NOMO-1 treated with DMSO at 0.1 percent for 48 hours (cell line): ENCODE measurements around the gene COL4A6.
"Not testable (repeated sequence)": the region's sequence is repeated elsewhere in the genome, so short reads cannot be mapped to it uniquely, and the experiment has no call there.

ENCODE experiments used
- DNase-seq: peaks from one replicate; lab custom pipeline; 2025; ENCODE audit not compliant: unreplicated experiment; lab: John Stamatoyannopoulos, UW

Gene COL4A6

GRCh38 chrX:108438110-108438623 lies at the start of gene COL4A6:
Gene COL4A6 (minus strand): TSS chrX:108438422. CDS start chrX:108438196, 226 bp downstream.
- DNase-seq = no peak

- DNase-seq = no peak
Observed at GRCh38 chrX:108485960-108486359, 47.7 kb upstream of the COL4A6 start.

- DNase-seq = no peak
Observed at GRCh38 chrX:108484251-108484650, 46.0 kb upstream of the COL4A6 start.

- DNase-seq = not testable (repeated sequence)
Observed at GRCh38 chrX:108481528-108481927, 43.3 kb upstream of the COL4A6 start.

GRCh38 chrX:108473979-108474378 lies 35.8 kb upstream of the COL4A6 start:
- DNase-seq = no peak

- no peak for DNase-seq
Observed at GRCh38 chrX:108468486-108468885, 30.3 kb upstream of the COL4A6 start.

- no peak for DNase-seq
Observed at GRCh38 chrX:108464604-108465003, 26.4 kb upstream of the COL4A6 start.

- no peak for DNase-seq
Observed at GRCh38 chrX:108456971-108457477, 18.8 kb upstream of the COL4A6 start.

GRCh38 chrX:108453841-108454240 lies 15.6 kb upstream of the COL4A6 start:
- DNase-seq = no peak

- DNase-seq = no peak
Observed at GRCh38 chrX:108447303-108447702, 9.1 kb upstream of the COL4A6 start.

- DNase-seq = no peak
Observed at GRCh38 chrX:108442901-108443464, 4.8 kb upstream of the COL4A6 start.

GRCh38 chrX:108439961-108440696 lies 1.9 kb upstream of the COL4A6 start:
- DNase-seq = no peak

- DNase-seq = no peak
Observed at GRCh38 chrX:108439426-108439942, 1.3 kb upstream of the COL4A6 start, which contains the start of gene COL4A5. Gene COL4A5 (plus strand): TSS chrX:108439838. CDS start chrX:108440126, 288 bp downstream.

- no peak for DNase-seq
Observed at GRCh38 chrX:108437349-108438109, 693 bp downstream of the COL4A6 start.

GRCh38 chrX:108435261-108435660 lies 3.0 kb downstream of the COL4A6 start:
- DNase-seq = no peak

- DNase-seq = no peak
Observed at GRCh38 chrX:108426262-108426661, 12.0 kb downstream of the COL4A6 start.

- DNase-seq = no peak
Observed at GRCh38 chrX:108420481-108420880, 17.7 kb downstream of the COL4A6 start.

GRCh38 chrX:108419401-108419800 lies 18.8 kb downstream of the COL4A6 start:
- DNase-seq = no peak

GRCh38 chrX:108417257-108417656 lies 21.0 kb downstream of the COL4A6 start:
- no peak for DNase-seq

- DNase-seq = no peak
Observed at GRCh38 chrX:108415891-108416290, 22.3 kb downstream of the COL4A6 start.

GRCh38 chrX:108415146-108415545 lies 23.1 kb downstream of the COL4A6 start:
- DNase-seq = no peak
